Keratinocyte (primary cell): ENCODE results near the gene VPS4B. TPM values are rescaled to one million over a fixed set of nuclear protein-coding genes. Genes with fewer than 3 reads are reported as not detected.
A peak's percentile ranks its signal among the peaks of the same experiment; 100 is the strongest.

Experiments
- DNase-seq: peaks from one replicate; pipeline ENCODE4 v3.0.0-alpha.2; 2011; ENCODE audit warnings: low read depth, missing footprints, low spot score
- FAIRE-seq: peaks from 2 replicates; lab custom pipeline; 2011; peaks lifted over from hg19 to GRCh38; lab: Jason Lieb, UNC
- H2AFZ ChIP-seq: 2 replicates; pipeline ENCODE4 v1.6.0; 2012; ENCODE audit warnings: low read length, control low read depth, inconsistent platforms; ENCODE audit not compliant: control insufficient read depth
- H3K27ac ChIP-seq: 2 replicates; pipeline ENCODE4 v1.5.1; 2011; ENCODE audit warnings: low read length; ENCODE audit not compliant: control insufficient read depth, insufficient read depth
- H3K27me3 ChIP-seq: 3 replicates; pipeline ENCODE4 v1.6.0; 2011; ENCODE audit warnings: low read length; ENCODE audit not compliant: control insufficient read depth, insufficient read depth; ENCODE audit errors: extremely low read depth
- H3K36me3 ChIP-seq, 2 experiments: 2 replicates in 1 of 2; 3 replicates in 1 of 2; pipeline ENCODE4 v1.5.1; 2011; ENCODE audit warnings: low read length in 2 of 2, mild to moderate bottlenecking in 1 of 2; ENCODE audit not compliant: control insufficient read depth in 2 of 2, insufficient read depth in 2 of 2; ENCODE audit errors: extremely low read depth in 1 of 2
- H3K4me1 ChIP-seq: 3 replicates; pipeline ENCODE4 v1.5.1; 2011; ENCODE audit warnings: low read length; ENCODE audit not compliant: control insufficient read depth, insufficient read depth; ENCODE audit errors: extremely low read depth
- H3K4me2 ChIP-seq: 3 replicates; pipeline ENCODE4 v1.6.0; 2011; ENCODE audit warnings: low read depth, low read length; ENCODE audit not compliant: control insufficient read depth, insufficient read depth; ENCODE audit errors: extremely low read depth
- H3K4me3 ChIP-seq, 3 experiments: fragments of 200-600 bp in 1 of 3; sonication (generic) in 1 of 3; 2 replicates in 2 of 3; 3 replicates in 1 of 3; pipeline ENCODE4 v1.5.1; 2011 to 2016; ENCODE audit warnings: low read length in 3 of 3, mild to moderate bottlenecking in 3 of 3, control low read depth in 2 of 3, inconsistent platforms in 1 of 3, low read depth in 1 of 3, mixed read lengths in 1 of 3, mixed run types in 1 of 3, moderate library complexity in 1 of 3; ENCODE audit not compliant: control insufficient read depth in 2 of 3, insufficient read depth in 2 of 3; ENCODE audit errors: extremely low read depth in 1 of 3
- H3K79me2 ChIP-seq: 2 replicates; pipeline ENCODE4 v1.6.0; 2012; ENCODE audit warnings: low read length; ENCODE audit not compliant: control insufficient read depth, insufficient read depth
- H3K9ac ChIP-seq: 3 replicates; pipeline ENCODE4 v1.6.0; 2011; ENCODE audit warnings: low read length; ENCODE audit not compliant: control insufficient read depth, insufficient read depth; ENCODE audit errors: extremely low read depth
- H3K9me1 ChIP-seq: 3 replicates; pipeline ENCODE4 v1.6.0; 2011; ENCODE audit warnings: low read length; ENCODE audit not compliant: control insufficient read depth, insufficient read depth; ENCODE audit errors: extremely low read depth
- H3K9me3 ChIP-seq: 2 replicates; pipeline ENCODE4 v1.5.1; 2012; ENCODE audit warnings: low read depth, low read length; ENCODE audit not compliant: control insufficient read depth
- H4K20me1 ChIP-seq: 3 replicates; pipeline ENCODE4 v1.6.0; 2011; ENCODE audit warnings: low read length; ENCODE audit not compliant: control insufficient read depth, insufficient read depth; ENCODE audit errors: extremely low read depth
- EZH2 ChIP-seq: IDR thresholded peaks from one replicate; pipeline ENCODE4 v1.6.1; 2012; ENCODE audit warnings: inconsistent platforms, mild to moderate bottlenecking, low read length, moderate library complexity
- dilution Hi-C: fragments of 300-500 bp; cut with MboI; formaldehyde crosslinking; loops from one replicate; pipeline ENCODE4 v1.7.0; 2020; ENCODE audit warnings: low sequenced_read_pairs; ENCODE audit not compliant: extremely low pct_ligation_motif_present
- polyA plus RNA-seq, 5 experiments: library from polyadenylated mRNA; depleted of rRNA in 3 of 5; stranded (reverse) in 3 of 5; stranded (forward) in 1 of 5; unstranded in 1 of 5; fragments of >200 nt; gene quantifications; 1 replicate in 1 of 5; 2 replicates in 3 of 5; 3 replicates in 1 of 5; pipeline versions ENCODE4 v1.2.1 to v1.2.3, GENCODE V29; 2011 to 2012; ENCODE audit warnings: missing spikeins in 2 of 5, low read depth in 1 of 5, low replicate concordance in 1 of 5
- TF ChIP-seq, protein P1 (sequence below), 3 experiments: IDR thresholded peaks in 1 of 3; conservative IDR thresholded peaks in 1 of 3; optimal IDR thresholded peaks in 1 of 3; 2 replicates in 2 of 3; 3 replicates in 1 of 3; pipeline versions ENCODE3 to v1.5.1; 2011; ENCODE audit warnings: low read length in 3 of 3, mild to moderate bottlenecking in 3 of 3, moderate library complexity in 2 of 3, control low read depth in 1 of 3, inconsistent platforms in 1 of 3; ENCODE audit not compliant: insufficient read depth in 2 of 3; ENCODE audit errors: extremely low read depth in 1 of 3

The VPS4B gene
- polyA plus RNA-seq, 1 donor (not counting 4 experiments of a cell fraction or from before 2014, with no cell fraction given): 65.3 TPM

DNA sequence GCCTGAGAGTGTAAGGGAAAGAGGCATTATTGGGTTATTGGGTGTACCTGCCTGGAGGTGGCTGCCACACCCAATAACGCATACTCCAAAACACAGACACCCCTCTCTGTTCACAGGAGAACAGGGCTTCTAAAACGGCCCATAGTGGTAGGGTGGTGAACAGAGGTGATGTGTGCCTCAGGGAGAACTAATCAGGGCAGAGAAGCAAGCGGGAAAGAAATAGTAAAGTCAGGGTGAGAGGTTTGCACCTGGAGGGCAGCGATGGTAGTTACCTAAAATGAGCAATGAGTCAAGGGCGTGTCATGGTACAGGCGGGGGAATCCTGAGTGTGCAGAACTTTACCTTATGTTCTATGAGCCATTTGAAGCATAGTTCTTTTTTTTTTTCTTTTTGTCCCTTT is 21.6 kb upstream of the VPS4B start:
- no peaks in the 10 kb centered on the region for H3K36me3 ChIP-seq
- dilution Hi-C loops: no loop called here
- DNase-seq (peak; percentile 92), FAIRE-seq (peak; percentile 90)
- H3K27me3 ChIP-seq: no peaks in the 10 kb centered on the region
- no peaks in the 10 kb centered on the region for H3K9me1 ChIP-seq
- peak overlapping the region; percentile 71 for H3K9ac ChIP-seq
- no peaks in the 10 kb centered on the region for H3K79me2 ChIP-seq
- peak overlapping the region; percentile 88 for H3K27ac ChIP-seq
- peak overlapping the region; percentile 70 for H2AFZ ChIP-seq
- peak overlapping the region; percentile 51 for H3K4me2 ChIP-seq
- peaks cover 22% of the 10 kb centered on the region for H3K4me1 ChIP-seq
- H4K20me1 ChIP-seq: no peaks in the 10 kb centered on the region
- no peak overlapping the region for H3K4me3 ChIP-seq
- no peak for TF ChIP-seq EZH2
- TF ChIP-seq, protein P1, sequence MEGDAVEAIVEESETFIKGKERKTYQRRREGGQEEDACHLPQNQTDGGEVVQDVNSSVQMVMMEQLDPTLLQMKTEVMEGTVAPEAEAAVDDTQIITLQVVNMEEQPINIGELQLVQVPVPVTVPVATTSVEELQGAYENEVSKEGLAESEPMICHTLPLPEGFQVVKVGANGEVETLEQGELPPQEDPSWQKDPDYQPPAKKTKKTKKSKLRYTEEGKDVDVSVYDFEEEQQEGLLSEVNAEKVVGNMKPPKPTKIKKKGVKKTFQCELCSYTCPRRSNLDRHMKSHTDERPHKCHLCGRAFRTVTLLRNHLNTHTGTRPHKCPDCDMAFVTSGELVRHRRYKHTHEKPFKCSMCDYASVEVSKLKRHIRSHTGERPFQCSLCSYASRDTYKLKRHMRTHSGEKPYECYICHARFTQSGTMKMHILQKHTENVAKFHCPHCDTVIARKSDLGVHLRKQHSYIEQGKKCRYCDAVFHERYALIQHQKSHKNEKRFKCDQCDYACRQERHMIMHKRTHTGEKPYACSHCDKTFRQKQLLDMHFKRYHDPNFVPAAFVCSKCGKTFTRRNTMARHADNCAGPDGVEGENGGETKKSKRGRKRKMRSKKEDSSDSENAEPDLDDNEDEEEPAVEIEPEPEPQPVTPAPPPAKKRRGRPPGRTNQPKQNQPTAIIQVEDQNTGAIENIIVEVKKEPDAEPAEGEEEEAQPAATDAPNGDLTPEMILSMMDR (optimal IDR thresholded peaks at IDR 0.05 in 1 of 3, IDR thresholded peaks at IDR 0.05 in 1 of 3, conservative IDR thresholded peaks at IDR 0.05 in 1 of 3; ENCODE audit: extremely low read depth in 1 of 3, insufficient read depth in 2 of 3, low read length in 3 of 3): peak in 2 of 3 experiments; percentile 40 to 46
- no peaks in the 10 kb centered on the region for H3K9me3 ChIP-seq

DNA sequence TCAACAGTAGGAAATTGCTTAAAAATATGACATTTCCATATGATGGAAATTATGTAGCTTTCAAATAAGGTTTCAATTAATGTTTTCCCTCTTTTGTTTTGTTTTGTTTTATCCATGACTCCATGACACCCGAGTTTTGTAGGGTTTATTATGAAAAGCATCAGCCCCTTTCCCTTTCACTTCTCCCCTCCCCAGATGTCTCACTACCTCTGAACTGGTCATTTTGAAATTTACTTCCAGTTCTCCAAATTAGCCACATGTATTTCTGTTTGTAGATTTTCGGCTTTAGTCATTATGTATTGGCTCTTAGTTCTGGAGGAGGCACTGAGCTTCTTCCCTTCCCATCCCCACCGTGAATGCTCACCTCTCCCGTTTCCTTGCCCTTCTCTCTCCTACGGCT is 18.6 kb upstream of the VPS4B start:
- Histone ChIP-seq H3K4me3 (no peak overlapping the region), H3K4me2 (no peak overlapping the region), H4K20me1 (no peaks in the 10 kb centered on the region), H3K9ac (no peak overlapping the region), H2AFZ (no peak overlapping the region), H3K79me2 (no peaks in the 10 kb centered on the region), H3K27me3 (no peaks in the 10 kb centered on the region), H3K9me1 (no peaks in the 10 kb centered on the region), H3K27ac (no peak overlapping the region), H3K9me3 (no peaks in the 10 kb centered on the region), H3K4me1 (peaks cover 24% of the 10 kb centered on the region), H3K36me3 (no peaks in the 10 kb centered on the region)
- dilution Hi-C loops: no loop called here
- DNase-seq (no peak), FAIRE-seq (no peak)
- TF ChIP-seq EZH2: no peak
- TF ChIP-seq, protein P1 (optimal IDR thresholded peaks at IDR 0.05 in 1 of 3, IDR thresholded peaks at IDR 0.05 in 1 of 3, conservative IDR thresholded peaks at IDR 0.05 in 1 of 3; ENCODE audit: extremely low read depth in 1 of 3, insufficient read depth in 2 of 3, low read length in 3 of 3): no peak
